NCI-H2029 treated with DMSO at 0.1 percent for 48 hours (cell line): ENCODE results near the gene CCDC40.

Experiments
- DNase-seq: peaks from one replicate; lab custom pipeline; 2025; lab: John Stamatoyannopoulos, UW

Gene CCDC40

DNA sequence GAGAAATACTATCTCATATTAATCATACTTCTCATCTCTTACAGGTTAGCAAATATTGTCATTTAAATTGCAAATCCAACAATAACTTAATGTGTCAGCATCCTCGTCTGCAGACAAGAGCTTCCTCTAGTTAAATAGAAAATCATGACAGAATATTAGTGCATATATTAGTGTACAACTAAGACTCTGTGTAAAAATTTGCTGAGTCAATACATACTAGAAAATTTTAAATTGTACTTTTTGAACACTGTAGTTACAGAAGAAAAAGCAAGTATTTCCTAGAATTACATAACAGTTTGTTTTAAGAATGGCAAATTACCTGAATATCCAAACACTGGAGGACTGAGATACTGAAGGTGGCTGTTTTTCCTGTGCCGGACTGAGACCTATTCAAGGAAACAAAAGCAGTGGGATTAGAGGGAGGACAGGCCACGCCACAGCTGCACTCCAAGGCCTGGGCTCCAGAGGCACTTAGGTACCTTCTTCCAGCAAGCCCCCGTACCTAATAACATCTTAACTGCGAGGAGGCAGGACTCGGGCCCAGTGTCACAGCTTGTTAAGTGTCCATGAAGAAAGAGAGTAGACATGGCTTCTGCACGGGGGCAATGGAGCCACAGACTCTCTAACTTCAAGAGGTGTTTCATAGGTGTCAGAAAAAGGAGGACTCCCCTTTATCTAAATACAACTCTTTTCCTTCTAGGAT, 105.2 kb downstream of the CCDC40 start:
- no peak for DNase-seq

DNA sequence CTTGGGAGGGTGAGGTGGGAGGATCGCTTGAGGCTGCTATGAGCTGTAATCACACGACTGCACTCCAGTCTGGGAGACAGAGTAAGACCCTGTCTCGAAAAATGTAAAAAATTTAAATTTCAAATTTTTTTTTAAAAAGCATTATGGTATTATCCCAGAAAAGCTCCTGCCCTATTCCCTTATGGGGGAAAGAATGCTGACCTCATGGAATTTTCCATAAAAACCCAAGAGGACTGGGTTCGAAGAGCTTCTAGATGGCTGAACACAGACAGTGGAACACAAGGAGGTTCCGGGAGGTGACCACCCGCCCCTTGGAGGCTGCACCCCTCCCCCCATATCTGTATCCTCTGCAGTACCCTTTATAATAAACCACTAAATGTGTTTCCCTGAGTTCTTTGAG, 106.5 kb downstream of the CCDC40 start:
- no peak for DNase-seq

DNA sequence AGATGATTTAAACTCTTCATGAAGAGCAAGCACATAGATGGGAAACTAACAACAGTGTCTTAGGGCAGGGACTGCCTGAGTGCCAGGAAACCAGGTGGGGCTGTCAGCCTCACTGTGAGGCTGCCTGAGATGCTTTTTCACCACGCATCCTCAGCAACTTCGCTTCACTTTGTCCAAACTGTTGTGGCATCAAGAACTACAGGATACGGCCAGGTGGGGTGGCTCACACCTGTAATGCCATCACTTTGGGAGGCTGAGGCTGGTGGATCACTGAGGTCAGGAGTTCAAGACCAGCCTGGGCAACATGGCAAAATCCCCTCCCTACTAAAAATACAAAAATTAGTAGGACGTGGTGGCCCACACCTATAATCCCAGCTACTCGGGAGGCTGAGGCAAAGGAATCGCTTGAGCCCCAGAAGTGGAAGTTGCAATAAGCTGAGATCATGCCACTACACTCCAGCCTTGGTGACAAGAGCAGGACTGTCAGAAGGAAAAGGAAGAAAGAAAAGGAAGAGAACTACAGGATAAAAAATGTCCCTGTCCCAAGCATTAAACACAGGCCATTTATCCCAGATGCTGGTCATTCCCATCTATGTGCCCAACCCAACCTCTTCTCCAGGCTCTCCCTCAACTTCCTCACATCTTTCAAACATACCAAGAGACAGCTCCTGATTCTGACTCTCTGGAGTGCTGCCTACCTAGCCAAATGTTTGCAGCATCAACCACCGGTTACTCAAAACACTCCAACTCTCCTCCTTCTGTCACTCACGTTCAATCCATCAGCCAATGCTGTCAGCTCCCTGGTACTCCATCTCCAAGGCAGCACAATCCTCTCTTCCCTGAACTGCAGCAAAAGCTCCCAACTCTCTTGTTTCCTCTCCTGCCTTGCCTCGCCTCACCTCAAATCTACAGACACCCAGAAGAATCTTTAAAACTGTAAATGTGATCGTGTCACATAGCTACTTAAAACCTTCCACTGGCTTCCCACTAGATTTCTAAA, 108.9 kb downstream of the CCDC40 start:
- DNase-seq, result no peak

DNA sequence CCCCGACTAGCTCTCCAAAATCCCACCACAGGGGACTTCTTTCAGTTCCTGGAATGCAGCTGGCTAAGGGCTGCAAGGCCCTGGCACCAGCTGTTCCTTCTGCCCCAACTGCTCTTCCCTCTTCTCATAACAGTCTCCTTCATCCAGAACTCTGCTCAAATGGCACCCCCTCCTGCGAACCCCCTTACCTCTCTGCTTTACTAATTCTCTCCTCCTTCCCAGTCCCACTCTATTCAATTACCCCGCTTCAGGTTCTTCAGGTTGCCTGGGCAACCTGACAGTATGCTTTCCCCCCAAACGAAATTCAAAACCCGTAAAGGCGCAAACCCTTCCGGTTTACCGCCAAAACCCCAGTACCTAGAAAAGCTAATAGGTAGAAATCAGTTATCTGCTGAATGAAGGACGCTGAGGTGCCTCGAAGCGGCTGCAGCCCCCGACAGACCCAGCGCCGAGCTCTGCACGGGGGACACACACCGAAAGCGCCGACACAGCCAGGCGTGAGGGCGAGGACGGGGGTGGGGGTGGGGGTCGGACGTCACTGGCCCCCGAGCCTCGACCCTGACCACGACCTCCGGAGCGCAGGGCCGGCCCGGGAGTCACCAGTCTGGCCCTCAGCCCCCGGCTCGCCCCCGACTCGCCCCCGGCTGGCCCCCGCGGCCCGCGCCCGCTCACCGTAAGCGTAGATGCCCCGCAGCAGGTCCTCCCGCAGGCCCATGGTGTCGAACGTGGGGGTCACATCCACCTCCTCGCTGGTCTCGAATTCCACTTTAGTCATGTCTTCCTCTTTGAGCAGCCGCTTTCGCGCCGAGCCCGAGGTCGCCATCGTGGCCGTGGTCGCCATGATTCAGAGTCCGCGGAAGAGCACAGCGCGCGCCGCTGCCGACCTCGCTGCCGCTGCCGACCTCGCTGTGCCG, 109.9 kb downstream of the CCDC40 start:
- peak; percentile 26 for DNase-seq

DNA sequence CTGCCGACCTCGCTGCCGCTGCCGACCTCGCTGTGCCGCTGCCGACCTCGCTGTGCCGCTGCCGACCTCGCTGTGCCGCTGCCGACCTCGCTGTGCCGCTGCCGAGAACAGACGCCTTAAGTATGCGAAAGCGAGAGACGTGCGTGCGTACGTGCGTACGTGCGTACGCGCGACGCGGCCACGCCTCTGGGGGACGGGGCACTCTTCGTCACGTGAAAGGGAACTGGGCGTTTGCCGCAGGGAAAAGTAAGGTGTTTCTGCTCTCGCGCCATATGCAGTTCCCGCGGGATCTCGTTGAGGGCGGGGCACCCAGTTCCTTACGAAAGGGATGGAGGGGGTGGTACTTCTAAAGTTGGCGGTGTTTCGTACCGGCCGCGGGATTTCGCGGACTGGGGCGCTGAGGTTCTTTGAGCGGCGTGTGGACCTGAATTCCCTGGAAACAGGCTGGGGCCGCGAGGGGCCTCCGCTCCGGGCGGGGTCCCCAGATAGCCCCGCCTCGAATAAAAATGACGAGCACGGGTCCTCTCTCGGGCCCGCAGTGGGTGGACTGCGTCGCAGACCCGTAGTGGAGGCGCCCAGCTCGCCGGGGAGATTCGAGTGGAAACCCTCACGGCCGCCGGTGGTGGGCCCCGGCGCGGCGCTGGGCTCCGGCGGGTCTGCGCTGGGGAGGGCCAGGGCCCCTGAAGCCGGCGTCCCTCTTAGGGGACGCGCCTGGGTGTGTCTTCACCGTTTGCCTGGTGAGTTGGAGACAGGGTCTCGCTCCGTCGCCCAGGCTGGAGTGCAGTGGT, 110.8 kb downstream of the CCDC40 start, which contains the start of gene EIF4A3:
TSS of gene EIF4A3 (minus strand) at position 94 of the 788 bp plus-strand sequence. CDS start 167 bp downstream, outside the sequence.
- DNase-seq, result peak; percentile 83
